ENCODE results near the gene RYR1. TPM values are rescaled to one million over a fixed set of nuclear protein-coding genes. Genes with fewer than 3 reads are reported as not detected.

The RYR1 gene
- total RNA-seq, 4 donors from 2014 or later, result 0.82 to 1.6 (median 1.5) TPM

DNA sequence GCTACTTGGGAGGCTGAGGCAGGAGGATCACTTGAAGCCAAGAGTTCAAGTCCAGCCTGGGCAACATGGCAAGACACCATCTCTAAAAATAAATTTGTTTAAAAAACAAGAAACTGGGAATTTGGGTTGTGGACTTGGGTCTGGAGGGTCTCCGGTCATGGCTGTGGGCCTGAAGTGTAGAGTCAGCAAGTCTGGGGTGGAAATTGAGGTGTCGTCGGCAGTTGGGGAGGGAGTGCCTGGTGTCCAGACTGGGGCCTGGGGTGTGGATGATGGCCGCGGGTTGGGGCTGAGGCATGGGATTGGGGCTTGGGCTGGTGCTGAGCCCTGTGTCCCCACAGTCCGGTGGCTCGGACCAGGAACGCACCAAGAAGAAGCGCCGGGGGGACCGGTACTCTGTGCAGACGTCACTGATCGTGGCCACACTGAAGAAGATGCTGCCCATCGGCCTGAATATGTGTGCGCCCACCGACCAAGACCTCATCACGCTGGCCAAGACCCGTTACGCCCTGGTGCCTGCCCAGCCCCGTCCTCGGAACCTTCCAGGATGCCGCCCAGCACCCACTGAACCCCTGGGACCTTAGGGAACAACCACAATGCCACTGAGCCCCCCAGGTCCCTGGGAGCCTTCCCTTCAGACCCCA is 91.6 kb downstream of the RYR1 start:
- no peak overlapping the region for H3K27ac ChIP-seq
- no peak for ATAC-seq
- H3K9me3 ChIP-seq, result no peaks in the 10 kb centered on the region
- H3K4me1 ChIP-seq, result no peaks in the 10 kb centered on the region
- TF ChIP-seq EP300 (IDR thresholded peaks at IDR 0.05), result no peak
- no peak for TF ChIP-seq CTCF (IDR thresholded peaks at IDR 0.05)
- no peak for TF ChIP-seq POLR2A (IDR thresholded peaks at IDR 0.05)
- TF ChIP-seq POLR2AphosphoS5 (IDR thresholded peaks at IDR 0.05), result no peak
- H3K36me3 ChIP-seq, result no peaks in the 10 kb centered on the region
- H3K4me3 ChIP-seq, result no peak overlapping the region
- WGBS, 2 donors (ENCODE audit: low coverage in 1 of 2), result 91% methylated on average over 5 of the region's 22 CpGs; no CpG with 5 or more reads in 1 of the 2 donors
- H3K27me3 ChIP-seq, result peaks cover 31% of the 10 kb centered on the region

GRCh38 chr19:38526430-38526829 is 92.9 kb downstream of the RYR1 start:
- Histone ChIP-seq H3K27me3 (peaks cover 31% of the 10 kb centered on the region), H3K9me3 (no peaks in the 10 kb centered on the region), H3K36me3 (no peaks in the 10 kb centered on the region), H3K4me3 (no peak overlapping the region), H3K27ac (no peak overlapping the region), H3K4me1 (no peaks in the 10 kb centered on the region)
- 70 to 73% methylated on average over 3 of the region's 7 CpGs for WGBS, 2 donors (ENCODE audit: low coverage in 1 of 2)
- ATAC-seq, result no peak
- TF ChIP-seq CTCF (IDR thresholded peaks at IDR 0.05), result no peak
- TF ChIP-seq POLR2A (IDR thresholded peaks at IDR 0.05), result no peak
- no peak for TF ChIP-seq POLR2AphosphoS5 (IDR thresholded peaks at IDR 0.05)

GRCh38 chr19:38527466-38528136 is 94.1 kb downstream of the RYR1 start:
- 51 to 58% methylated on average over 8 to 21 of the region's 32 CpGs for WGBS, 2 donors (ENCODE audit: low coverage in 1 of 2)
- ATAC-seq, result no peak
- no peak for TF ChIP-seq EP300 (IDR thresholded peaks at IDR 0.05)
- TF ChIP-seq POLR2AphosphoS5 (IDR thresholded peaks at IDR 0.05), result no peak
- TF ChIP-seq CTCF (IDR thresholded peaks at IDR 0.05), result no peak
- no peak for TF ChIP-seq POLR2A (IDR thresholded peaks at IDR 0.05)
- no peaks in the 10 kb centered on the region for H3K36me3 ChIP-seq
- no peak overlapping the region for H3K4me3 ChIP-seq
- H3K9me3 ChIP-seq, result no peaks in the 10 kb centered on the region
- H3K4me1 ChIP-seq, result no peaks in the 10 kb centered on the region
- H3K27ac ChIP-seq, result no peak overlapping the region
- H3K27me3 ChIP-seq, result peaks cover 36% of the 10 kb centered on the region

DNA sequence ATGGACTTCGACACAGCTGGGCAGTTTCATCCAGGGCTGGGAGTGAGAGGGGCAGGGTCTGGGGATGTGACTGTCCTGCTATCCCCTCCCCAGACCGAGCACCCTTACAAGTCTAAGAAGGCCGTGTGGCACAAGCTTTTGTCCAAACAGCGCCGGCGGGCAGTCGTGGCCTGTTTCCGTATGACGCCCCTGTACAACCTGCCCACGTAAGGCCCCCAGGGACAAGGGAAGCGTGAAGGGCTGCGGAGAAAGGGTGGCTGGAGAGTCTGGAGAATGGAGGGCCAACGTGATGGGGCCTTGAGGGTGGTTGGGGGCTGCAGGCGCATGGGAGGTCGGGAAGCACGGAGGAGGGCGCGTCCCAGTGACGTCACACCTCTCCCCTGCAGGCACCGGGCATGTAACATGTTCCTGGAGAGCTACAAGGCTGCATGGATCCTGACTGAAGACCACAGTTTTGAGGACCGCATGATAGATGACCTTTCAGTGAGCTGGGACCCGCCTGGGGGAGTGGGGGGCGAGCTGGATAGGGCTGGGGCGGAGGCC is 94.8 kb downstream of the RYR1 start:
- no peaks in the 10 kb centered on the region for H3K36me3 ChIP-seq
- WGBS, 2 donors (ENCODE audit: low coverage in 1 of 2), result 80% methylated on average over 8 of the region's 24 CpGs; no CpG with 5 or more reads in 1 of the 2 donors
- H3K4me3 ChIP-seq, result no peak overlapping the region
- TF ChIP-seq EP300 (IDR thresholded peaks at IDR 0.05) (no peak), CTCF (IDR thresholded peaks at IDR 0.05) (no peak), POLR2AphosphoS5 (IDR thresholded peaks at IDR 0.05) (no peak), POLR2A (IDR thresholded peaks at IDR 0.05) (no peak)
- no peaks in the 10 kb centered on the region for H3K4me1 ChIP-seq
- no peaks in the 10 kb centered on the region for H3K9me3 ChIP-seq
- H3K27me3 ChIP-seq, result peaks cover 36% of the 10 kb centered on the region
- ATAC-seq, result no peak
- H3K27ac ChIP-seq, result no peak overlapping the region

Data from gastroesophageal sphincter (tissue), 4 donors.